Measurements from ENCODE around the gene C9orf43. TPM values are rescaled to one million over a fixed set of nuclear protein-coding genes. Genes with fewer than 3 reads are reported as not detected.
A peak's percentile ranks its signal among the peaks of the same experiment; 100 is the strongest.
"Not testable (repeated sequence)": the region's sequence is repeated elsewhere in the genome, so short reads cannot be mapped to it uniquely, and the experiment has no call there.

The C9orf43 gene
- total and polyA plus RNA-seq, 9 of the 15 experiments (the other 6 are each of a cell fraction or from before 2014, with no cell fraction given): 0.21 to 0.58 (median 0.33) TPM

DNA sequence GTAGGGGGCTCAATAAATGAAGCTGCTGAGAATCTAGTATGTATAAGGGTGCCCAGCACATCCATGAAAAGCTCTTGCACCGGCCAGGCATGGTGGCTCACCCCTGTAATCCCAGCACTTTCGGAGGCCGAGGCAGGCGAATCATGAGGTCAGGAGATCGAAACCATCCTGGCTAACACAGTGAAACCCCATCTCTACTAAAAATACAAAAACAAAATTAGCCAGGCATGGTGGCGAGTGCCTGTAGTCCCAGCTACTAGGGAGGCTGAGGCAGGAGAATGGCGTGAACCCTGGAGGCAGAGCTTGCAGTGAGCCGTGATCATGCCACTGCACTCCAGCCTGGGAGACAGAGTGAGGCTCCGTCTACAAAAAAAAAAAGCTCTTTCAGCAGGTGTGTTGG is 4.2 kb upstream of the C9orf43 start:
- POLR2A ChIA-PET: interaction anchor here (0.6 kb wide), 1 partner anchor 19 kb away, joined by 3 read pairs; no protein-coding TSS in a partner anchor

DNA sequence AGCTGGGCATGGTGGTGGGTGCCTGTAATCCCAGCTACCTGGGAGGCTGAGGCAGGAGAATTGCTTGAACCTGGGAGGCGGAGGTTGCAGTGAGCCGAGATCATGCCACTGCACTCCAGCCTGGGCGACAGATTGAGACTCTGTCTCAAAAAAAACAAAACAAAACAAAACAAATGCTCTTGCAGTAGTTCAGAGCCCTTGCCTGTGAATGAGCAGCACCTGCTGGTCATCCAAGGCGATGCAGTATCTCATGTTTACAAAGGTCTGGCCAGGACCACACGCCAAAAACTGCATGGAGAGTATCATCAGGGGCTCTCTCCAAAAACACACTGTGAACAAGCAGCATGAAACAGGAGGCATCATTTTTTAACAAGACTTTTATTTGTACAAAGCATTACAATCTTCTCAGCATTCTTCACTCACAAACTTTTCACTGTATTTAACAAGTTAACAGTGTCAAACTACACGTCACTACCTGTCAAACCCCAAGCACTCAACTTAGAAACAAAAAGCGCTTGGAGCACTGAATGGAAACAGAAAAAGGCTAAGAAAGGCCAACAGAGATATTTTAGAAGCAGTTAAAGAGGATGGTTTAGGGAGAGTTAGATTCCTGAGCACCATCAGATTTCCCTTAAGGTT is 3.6 kb upstream of the C9orf43 start:
- ATAC-seq (peak; percentile 67), FAIRE-seq (peak; percentile 70), DNase-seq (ENCODE audit: extremely low read depth in 1 of 4, low spot score in 3 of 4) (peak; percentile 37 to 82 (median 47))
- H3K27ac ChIP-seq (ENCODE audit: extremely low read depth, low read depth, low read length); H4K20me1 ChIP-seq (replicated peaks; ENCODE audit: control insufficient read depth, insufficient read depth, low read length); BruUV-seq (replicated peaks); H3K9me1 ChIP-seq (ENCODE audit: control insufficient read depth, insufficient read depth, low read length); H2AFZ ChIP-seq (ENCODE audit: low read depth, low read length); H3K4me3 ChIP-seq; H3K9me3 ChIP-seq (replicated peaks; ENCODE audit: control insufficient read depth, insufficient read depth, low read depth, low read length); H3K27me3 ChIP-seq (ENCODE audit: control insufficient read depth in 2 of 2, insufficient read depth in 2 of 2, low read length in 2 of 2); H3K9ac ChIP-seq (ENCODE audit: insufficient read depth in 1 of 2, low read depth in 2 of 2, low read length in 2 of 2); H3K4me2 ChIP-seq (ENCODE audit: insufficient read depth, low read length): not testable (repeated sequence)
- intact Hi-C loops (cut with micrococcal nuclease): loop anchor here (1.0 to 10.0 kb wide), 3 partner anchors 52 to 132 kb away; partner anchors contain the start of genes CDC26 and PRPF4
- in situ Hi-C loops (cut with MboI): loop anchor here (5.0 kb wide), 1 partner anchor 105 kb away; the partner anchor contains the start of gene RNF183
- ChIA-PET CTCF (ENCODE audit: low intra/inter-chr PET ratio) (interaction anchor here (0.6 to 2.4 kb wide), 6 partner anchors 40 to 132 kb away, joined by 3 to 17 read pairs (median 4); partner anchors contain the start of genes CDC26 and PRPF4), POLR2A (interaction anchor here (0.6 to 1.1 kb wide), 2 partner anchors 20 to 92 kb away, joined by 3 to 4 read pairs; no protein-coding TSS in a partner anchor)
- Histone ChIP-seq H3K79me2 (ENCODE audit: control insufficient read depth, insufficient read depth, low read length) (peaks cover 24% of the 10 kb centered on the region), H3K4me1 (replicated peaks in 1 of 2; ENCODE audit: control insufficient read depth in 2 of 2, insufficient read depth in 2 of 2, low read length in 2 of 2) (peaks cover 12 to 22% of the 10 kb centered on the region in 2 experiments; a peak in 4 of 5 replicates), H3K36me3 (ENCODE audit: control insufficient read depth, insufficient read depth, low read length) (peaks cover 29% of the 10 kb centered on the region)
- WGBS (ENCODE audit: insufficient coverage, low coverage, missing lambda C conversion rate): 41% methylated on average over 7 of the region's 7 CpGs
- TF ChIP-seq, protein P1, sequence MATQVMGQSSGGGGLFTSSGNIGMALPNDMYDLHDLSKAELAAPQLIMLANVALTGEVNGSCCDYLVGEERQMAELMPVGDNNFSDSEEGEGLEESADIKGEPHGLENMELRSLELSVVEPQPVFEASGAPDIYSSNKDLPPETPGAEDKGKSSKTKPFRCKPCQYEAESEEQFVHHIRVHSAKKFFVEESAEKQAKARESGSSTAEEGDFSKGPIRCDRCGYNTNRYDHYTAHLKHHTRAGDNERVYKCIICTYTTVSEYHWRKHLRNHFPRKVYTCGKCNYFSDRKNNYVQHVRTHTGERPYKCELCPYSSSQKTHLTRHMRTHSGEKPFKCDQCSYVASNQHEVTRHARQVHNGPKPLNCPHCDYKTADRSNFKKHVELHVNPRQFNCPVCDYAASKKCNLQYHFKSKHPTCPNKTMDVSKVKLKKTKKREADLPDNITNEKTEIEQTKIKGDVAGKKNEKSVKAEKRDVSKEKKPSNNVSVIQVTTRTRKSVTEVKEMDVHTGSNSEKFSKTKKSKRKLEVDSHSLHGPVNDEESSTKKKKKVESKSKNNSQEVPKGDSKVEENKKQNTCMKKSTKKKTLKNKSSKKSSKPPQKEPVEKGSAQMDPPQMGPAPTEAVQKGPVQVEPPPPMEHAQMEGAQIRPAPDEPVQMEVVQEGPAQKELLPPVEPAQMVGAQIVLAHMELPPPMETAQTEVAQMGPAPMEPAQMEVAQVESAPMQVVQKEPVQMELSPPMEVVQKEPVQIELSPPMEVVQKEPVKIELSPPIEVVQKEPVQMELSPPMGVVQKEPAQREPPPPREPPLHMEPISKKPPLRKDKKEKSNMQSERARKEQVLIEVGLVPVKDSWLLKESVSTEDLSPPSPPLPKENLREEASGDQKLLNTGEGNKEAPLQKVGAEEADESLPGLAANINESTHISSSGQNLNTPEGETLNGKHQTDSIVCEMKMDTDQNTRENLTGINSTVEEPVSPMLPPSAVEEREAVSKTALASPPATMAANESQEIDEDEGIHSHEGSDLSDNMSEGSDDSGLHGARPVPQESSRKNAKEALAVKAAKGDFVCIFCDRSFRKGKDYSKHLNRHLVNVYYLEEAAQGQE (IDR thresholded peaks at IDR 0.05; ENCODE audit: borderline replicate concordance): peak; percentile 90
- TF ChIP-seq, protein P1 (CRISPR knock-in tag; IDR thresholded peaks at IDR 0.05; ENCODE audit: low read depth): not testable (repeated sequence)
- TF ChIP-seq SOX6 (IDR thresholded peaks at IDR 0.05): 0 out of 2 replicates have a peak, but pooled peaks have one; percentile 7
- peak; percentile 82 for TF ChIP-seq SMC3 (conservative IDR thresholded peaks at IDR 0.05; ENCODE audit: insufficient read depth, low read depth, low read length)

More for the DNA sequence above, 4.2 kb upstream of the C9orf43 start:
- not testable (repeated sequence) for H3K9me3 ChIP-seq (replicated peaks; ENCODE audit: control insufficient read depth, insufficient read depth, low read depth, low read length); BruUV-seq (replicated peaks); H3K4me2 ChIP-seq (ENCODE audit: insufficient read depth, low read length); H4K20me1 ChIP-seq (replicated peaks; ENCODE audit: control insufficient read depth, insufficient read depth, low read length); DNase-seq (ENCODE audit: extremely low read depth in 1 of 4, low spot score in 3 of 4); FAIRE-seq; H2AFZ ChIP-seq (ENCODE audit: low read depth, low read length); H3K4me3 ChIP-seq; ATAC-seq; H3K9ac ChIP-seq (ENCODE audit: insufficient read depth in 1 of 2, low read depth in 2 of 2, low read length in 2 of 2); H3K27me3 ChIP-seq (ENCODE audit: control insufficient read depth in 2 of 2, insufficient read depth in 2 of 2, low read length in 2 of 2); H3K9me1 ChIP-seq (ENCODE audit: control insufficient read depth, insufficient read depth, low read length); H3K27ac ChIP-seq (ENCODE audit: extremely low read depth, low read depth, low read length)
- Histone ChIP-seq H3K79me2 (ENCODE audit: control insufficient read depth, insufficient read depth, low read length) (peaks cover 24% of the 10 kb centered on the region), H3K4me1 (replicated peaks in 1 of 2; ENCODE audit: control insufficient read depth in 2 of 2, insufficient read depth in 2 of 2, low read length in 2 of 2) (peaks cover 10 to 22% of the 10 kb centered on the region in 2 experiments; a peak in 4 of 5 replicates), H3K36me3 (ENCODE audit: control insufficient read depth, insufficient read depth, low read length) (peaks cover 29% of the 10 kb centered on the region)
- peak; percentile 55 for TF ChIP-seq POLR2A (conservative IDR thresholded peaks at IDR 0.05)
- TF ChIP-seq SUPT5H (IDR thresholded peaks at IDR 0.05): peak; percentile 65; the same call in 1 of the 2 replicates
- intact Hi-C loops (cut with micrococcal nuclease) (loop anchor here (10.0 kb wide), 1 partner anchor 132 kb away; the partner anchor contains the start of genes CDC26 and PRPF4), in situ Hi-C loops (cut with MboI) (loop anchor here (5.0 kb wide), 1 partner anchor 104 kb away; the partner anchor contains the start of gene RNF183)
- 94% methylated on average over 9 of the region's 9 CpGs for WGBS (ENCODE audit: insufficient coverage, low coverage, missing lambda C conversion rate)
- CTCF ChIA-PET (ENCODE audit: low intra/inter-chr PET ratio): interaction anchor here (1.4 to 2.4 kb wide), 3 partner anchors 96 to 132 kb away, joined by 5 to 17 read pairs (median 14); partner anchors contain the start of genes CDC26 and PRPF4
